ACC112 (cell line): ENCODE data around the gene USP6.
"Not testable (repeated sequence)": the region's sequence is repeated elsewhere in the genome, so short reads cannot be mapped to it uniquely, and the experiment has no call there.

Experiments used
- H2AFZ ChIP-seq: fragments of 200-600 bp; sonication (generic); one replicate; pipeline ENCODE4 v1.6.0; 2017; ENCODE audit warnings: antibody characterized with exemption, low read length; ENCODE audit not compliant: unreplicated experiment
- H3K27ac ChIP-seq: fragments of 200-600 bp; sonication (generic); 2 replicates; pipeline ENCODE4 v1.5.1; 2014; ENCODE audit warnings: low read depth, mild to moderate bottlenecking, antibody characterized with exemption, low read length, moderate library complexity
- H3K27me3 ChIP-seq: fragments of 200-600 bp; sonication (generic); 2 replicates; pipeline ENCODE4 v1.6.1; 2014; ENCODE audit warnings: mild to moderate bottlenecking, antibody characterized with exemption, low read length, moderate library complexity, mixed read lengths; ENCODE audit not compliant: insufficient read depth
- H3K36me3 ChIP-seq: fragments of 200-600 bp; sonication (generic); 2 replicates; pipeline ENCODE4 v1.6.1; 2016; ENCODE audit warnings: mild to moderate bottlenecking, antibody characterized with exemption, low read length, moderate library complexity, mixed read lengths; ENCODE audit not compliant: insufficient read depth
- H3K4me1 ChIP-seq: fragments of 200-600 bp; sonication (generic); one replicate; pipeline ENCODE4 v1.6.1; 2016; ENCODE audit warnings: low read length, mixed read lengths; ENCODE audit not compliant: insufficient read depth, unreplicated experiment, control insufficient read depth
- H3K4me3 ChIP-seq: fragments of 200-600 bp; sonication (generic); 2 replicates; pipeline ENCODE4 v1.5.1; 2014; ENCODE audit warnings: mild to moderate bottlenecking, low read depth, low read length
- H3K79me2 ChIP-seq: fragments of 200-600 bp; sonication (generic); one replicate; pipeline ENCODE4 v1.6.0; 2016; ENCODE audit warnings: low read length; ENCODE audit not compliant: control insufficient read depth, unreplicated experiment, insufficient read depth

The USP6 gene

DNA sequence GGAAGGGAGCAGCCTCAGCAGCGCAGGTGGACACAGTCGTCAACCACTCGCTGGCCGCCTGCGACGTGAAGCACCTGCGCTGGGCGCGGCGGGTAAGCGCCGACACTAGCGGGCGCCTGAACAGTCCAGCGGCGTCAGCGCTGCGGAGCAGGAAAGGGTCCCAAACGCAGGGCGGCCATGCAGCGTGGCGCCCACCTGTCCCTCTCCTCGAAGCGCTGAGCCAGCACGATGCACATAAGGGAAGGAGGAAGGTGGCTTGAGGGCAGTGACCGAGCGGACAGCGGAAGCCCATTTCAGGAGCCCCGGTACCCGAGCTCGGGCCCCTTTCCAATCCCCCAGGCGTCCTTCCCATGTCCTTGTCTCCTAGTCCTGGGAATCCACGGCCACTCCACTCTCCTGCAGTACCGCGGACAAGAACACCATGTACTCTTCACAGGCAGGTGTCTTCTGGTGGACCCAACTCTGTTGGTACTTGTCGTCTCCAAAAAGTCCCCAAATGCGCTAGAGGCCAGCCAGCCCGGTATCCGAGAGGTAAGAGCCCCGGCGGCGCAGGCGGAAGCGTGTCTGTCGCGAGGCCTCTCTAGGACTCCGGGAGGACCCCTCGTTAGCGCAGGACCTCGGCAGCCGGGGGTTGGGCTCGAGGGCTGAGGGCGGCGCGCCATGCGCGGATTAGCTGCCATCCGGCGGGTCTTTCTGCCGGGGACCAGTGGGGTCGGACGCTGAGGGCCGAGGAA is 18.6 kb upstream of the USP6 start:
- no peaks in the 10 kb centered on the region for H3K4me1 ChIP-seq
- H3K36me3 ChIP-seq = peaks cover 26% of the 10 kb centered on the region
- H3K79me2 ChIP-seq = no peaks in the 10 kb centered on the region
- H3K4me3 ChIP-seq = peak overlapping the region; percentile 29; the same call in 1 of the 2 replicates
- H3K27ac ChIP-seq = no peak overlapping the region
- no peak overlapping the region for H2AFZ ChIP-seq
- peaks cover 17% of the 10 kb centered on the region for H3K27me3 ChIP-seq

DNA sequence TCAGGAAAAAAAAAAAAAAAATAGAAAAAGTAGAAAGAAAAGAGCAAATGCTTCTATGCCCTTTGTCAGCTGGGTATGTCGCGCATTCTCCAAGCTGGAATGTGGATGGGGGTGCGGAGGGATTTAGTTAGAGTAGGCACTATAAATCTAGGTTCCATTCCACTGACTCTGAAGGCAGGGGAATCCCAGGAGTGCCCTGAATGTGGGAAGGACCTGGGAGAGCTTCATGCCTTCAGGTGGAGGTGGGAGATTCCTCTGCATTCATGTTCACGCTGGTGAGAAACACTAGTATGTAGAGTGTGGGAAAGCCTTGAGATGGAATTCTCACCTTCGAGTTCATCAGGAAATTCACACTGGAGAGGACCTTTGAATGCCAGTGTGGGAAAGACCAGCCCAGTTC is 16.6 kb upstream of the USP6 start:
- H3K4me3 ChIP-seq = no peak overlapping the region
- no peaks in the 10 kb centered on the region for H3K79me2 ChIP-seq
- H3K4me1 ChIP-seq = no peaks in the 10 kb centered on the region

GRCh38 chr17:5100832-5101231 is 15.0 kb upstream of the USP6 start:
- Histone ChIP-seq H3K27ac (no peak overlapping the region), H2AFZ (no peak overlapping the region), H3K4me1 (no peaks in the 10 kb centered on the region), H3K4me3 (no peak overlapping the region), H3K36me3 (peaks cover 6% of the 10 kb centered on the region), H3K79me2 (no peaks in the 10 kb centered on the region), H3K27me3 (peaks cover 17% of the 10 kb centered on the region)

More for the DNA sequence above, 16.6 kb upstream of the USP6 start:
- Histone ChIP-seq H2AFZ (no peak overlapping the region), H3K36me3 (peaks cover 10% of the 10 kb centered on the region; the same call in 1 of the 2 replicates), H3K27ac (no peak overlapping the region), H3K27me3 (peaks cover 17% of the 10 kb centered on the region)

GRCh38 chr17:5110816-5111215 is 5.0 kb upstream of the USP6 start:
- Histone ChIP-seq H3K27ac (no peak overlapping the region), H3K4me3 (peak overlapping the region; percentile 92), H2AFZ (peak overlapping the region; percentile 76), H3K4me1 (peaks cover 5% of the 10 kb centered on the region), H3K36me3 (peaks cover 45% of the 10 kb centered on the region), H3K27me3 (peaks cover 10% of the 10 kb centered on the region), H3K79me2 (peaks cover 15% of the 10 kb centered on the region)

- peaks cover 5% of the 10 kb centered on the region for H3K4me1 ChIP-seq
- H3K79me2 ChIP-seq = peaks cover 15% of the 10 kb centered on the region
- peak within 1 kb of the TSS; percentile 76 for H2AFZ ChIP-seq
- peaks cover 37% of the 10 kb centered on the region for H3K36me3 ChIP-seq
- peak within 1 kb of the TSS; percentile 92 for H3K4me3 ChIP-seq
- peak within 1 kb of the TSS; percentile 35 for H3K27ac ChIP-seq
- H3K27me3 ChIP-seq = peaks cover 18% of the 10 kb centered on the region
These were observed 4.2 kb upstream of the USP6 start, which contains the start of gene ZNF232 for GRCh38 chr17:5111402-5112204. ZNF232 (minus strand) TSS chr17:5111878; CDS start chr17:5111822, 56 bp downstream.

- Histone ChIP-seq H3K36me3 (peaks cover 9% of the 10 kb centered on the region; the same call in 1 of the 2 replicates), H3K79me2 (no peaks in the 10 kb centered on the region), H3K27me3 (peaks cover 65% of the 10 kb centered on the region), H3K4me1 (no peaks in the 10 kb centered on the region), H3K4me3 (no peak overlapping the region), H2AFZ (no peak overlapping the region), H3K27ac (no peak overlapping the region)
These were observed 2.4 kb downstream of the USP6 start for GRCh38 chr17:5118219-5118618.

DNA sequence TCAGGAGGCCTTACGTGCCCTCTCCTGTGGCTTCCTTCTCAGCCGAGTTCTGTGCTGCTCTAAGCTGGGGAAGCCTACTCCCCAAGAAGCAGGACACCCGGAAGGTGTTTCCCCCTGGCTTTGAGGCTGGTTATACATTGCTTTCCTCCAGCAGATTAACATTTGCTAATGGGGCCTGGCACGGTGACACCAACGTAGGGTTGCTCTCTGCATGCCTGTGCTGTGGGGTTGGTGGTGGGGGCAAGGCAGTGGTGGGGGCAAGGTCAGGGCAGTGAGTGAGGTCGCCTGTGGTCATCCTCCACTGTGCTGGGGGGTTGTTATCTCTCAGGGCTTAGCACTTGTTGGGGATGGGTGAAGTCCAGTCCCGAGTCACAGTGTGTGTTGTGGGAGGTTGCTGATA is 4.2 kb downstream of the USP6 start:
- Histone ChIP-seq H3K4me1 (no peaks in the 10 kb centered on the region), H3K27ac (no peak overlapping the region), H3K4me3 (no peak overlapping the region), H3K27me3 (peaks cover 78% of the 10 kb centered on the region), H2AFZ (no peak overlapping the region), H3K79me2 (no peaks in the 10 kb centered on the region), H3K36me3 (no peaks in the 10 kb centered on the region)

DNA sequence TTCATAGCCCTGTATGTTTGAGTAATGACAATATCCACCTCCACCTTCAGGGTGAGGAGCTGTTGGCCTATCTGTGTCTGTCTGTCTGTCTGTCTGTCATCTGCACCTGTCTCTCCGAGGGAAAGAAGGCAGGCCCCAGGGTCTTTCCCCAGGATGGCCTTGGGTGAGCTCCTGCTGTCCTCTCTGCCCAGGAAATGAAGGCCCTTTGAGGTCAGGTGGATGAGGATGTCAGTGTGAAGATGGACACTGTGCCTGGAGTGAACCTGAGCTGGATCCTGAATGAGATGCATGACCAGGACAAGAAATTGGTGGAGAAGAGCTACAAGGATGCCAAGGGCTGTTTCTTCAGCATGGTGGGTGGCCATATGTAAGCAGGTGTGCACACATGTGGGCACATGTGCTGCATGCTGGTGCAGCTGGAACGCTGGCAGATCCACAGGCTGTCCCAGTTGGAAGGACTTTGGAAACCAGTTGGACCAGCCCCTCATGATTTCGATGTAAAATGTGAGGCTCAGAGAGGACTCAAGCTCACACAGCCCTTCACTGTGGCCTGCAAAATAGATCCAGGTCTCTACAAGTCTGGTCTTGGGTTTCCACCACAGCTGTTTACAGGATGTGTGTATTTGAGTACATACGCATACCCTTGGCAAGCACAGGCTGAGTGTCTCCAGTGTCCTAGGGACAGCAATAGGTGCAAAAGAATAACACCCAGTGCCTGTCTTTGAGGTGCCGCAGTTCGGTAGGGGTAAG is 4.8 kb downstream of the USP6 start:
- peaks cover 73% of the 10 kb centered on the region for H3K27me3 ChIP-seq
- H3K4me1 ChIP-seq, H3K36me3 ChIP-seq, H2AFZ ChIP-seq, H3K27ac ChIP-seq, H3K79me2 ChIP-seq, H3K4me3 ChIP-seq: not testable (repeated sequence)

- Histone ChIP-seq H2AFZ (no peak overlapping the region), H3K27ac (no peak overlapping the region), H3K36me3 (no peaks in the 10 kb centered on the region), H3K4me3 (no peak overlapping the region), H3K27me3 (peaks cover 66% of the 10 kb centered on the region), H3K79me2 (no peaks in the 10 kb centered on the region), H3K4me1 (no peaks in the 10 kb centered on the region)
These were observed 5.5 kb downstream of the USP6 start for GRCh38 chr17:5121186-5121841.

DNA sequence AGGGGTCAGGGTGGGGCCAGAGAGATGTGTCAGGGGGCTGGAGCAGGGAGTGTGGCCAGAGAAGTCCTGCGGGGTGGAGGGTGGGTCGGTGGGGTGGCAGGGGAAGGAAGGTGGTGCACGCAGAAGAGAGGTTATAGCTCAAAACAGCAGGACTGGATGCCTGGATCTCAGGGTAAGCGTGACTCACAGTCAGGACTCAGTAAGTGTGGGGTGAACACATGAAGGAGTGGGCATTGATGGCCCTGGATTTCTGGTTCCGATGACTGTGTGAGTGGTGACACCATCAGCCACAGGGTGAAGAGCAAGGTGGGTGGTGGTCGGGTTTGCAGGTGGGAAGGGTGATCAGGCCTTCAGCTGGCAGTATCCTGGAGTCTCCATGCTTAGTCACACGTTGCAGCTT is 6.2 kb downstream of the USP6 start:
- peak overlapping the region; percentile 78 for H3K4me3 ChIP-seq
- H3K36me3 ChIP-seq, H3K4me1 ChIP-seq, H3K79me2 ChIP-seq, H3K27ac ChIP-seq, H2AFZ ChIP-seq: not testable (repeated sequence)
- peaks cover 58% of the 10 kb centered on the region for H3K27me3 ChIP-seq
